HAP-1 (cell line): ENCODE results near the gene HSPA4.
"Not testable (repeated sequence)": the region's sequence is repeated elsewhere in the genome, so short reads cannot be mapped to it uniquely, and the experiment has no call there.

Experiments used
- DNase-seq, 2 experiments: peaks; one replicate each; pipeline ENCODE4 v3.0.0-alpha.2; 2016 to 2020; ENCODE audit warnings: low spot score in 2 of 2
- H3K27me3 ChIP-seq: fragments of 250-450 bp; sonication (Bioruptor Pico); 2 replicates; pipeline ENCODE4 v1.5.1; 2020; ENCODE audit warnings: low read depth, mild to moderate bottlenecking, moderate library complexity
- H3K36me3 ChIP-seq: fragments of 250-450 bp; sonication (Bioruptor Pico); replicated peaks from 2 replicates; pipeline ENCODE4 v1.5.1; 2020; ENCODE audit warnings: mild to moderate bottlenecking
- H3K4me1 ChIP-seq: fragments of 250-450 bp; sonication (Bioruptor Pico); 2 replicates; pipeline ENCODE4 v1.5.1; 2020; ENCODE audit warnings: mild to moderate bottlenecking
- H3K4me3 ChIP-seq: fragments of 250-450 bp; sonication (Bioruptor Pico); 2 replicates; pipeline ENCODE4 v1.5.1; 2020; ENCODE audit warnings: mild to moderate bottlenecking, moderate library complexity
- H3K9me3 ChIP-seq: fragments of 250-450 bp; sonication (Bioruptor Pico); 2 replicates; pipeline ENCODE4 v1.5.1; 2020; ENCODE audit warnings: mild to moderate bottlenecking, moderate library complexity
- in situ Hi-C: fragments of 300-500 bp; cut with MboI; formaldehyde crosslinking; loops from 3 replicates; pipeline ENCODE4 v1.14.3; 2020; ENCODE audit warnings: low sequenced_read_pairs, inconsistent platforms, mixed read lengths

HSPA4 gene

DNA sequence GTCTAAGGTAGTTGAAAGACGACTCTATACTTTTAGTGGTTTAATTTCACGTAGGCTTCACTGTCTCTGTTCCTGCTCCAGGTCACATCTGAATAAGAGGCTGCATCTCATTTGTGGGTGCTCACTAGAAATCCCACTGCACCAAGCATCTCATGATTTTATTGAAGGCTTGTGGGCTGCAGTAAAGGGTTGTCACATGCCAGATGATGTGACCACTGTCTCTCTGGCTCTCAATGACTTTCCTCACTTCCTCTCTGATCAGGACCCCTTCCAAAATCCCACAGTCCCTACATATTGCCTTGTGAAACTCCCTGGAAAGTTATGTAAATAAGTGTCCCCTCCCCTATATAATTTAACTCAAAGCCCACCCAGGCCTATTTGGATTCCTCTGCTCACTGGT is 16.6 kb upstream of the HSPA4 start:
- no peaks in the 10 kb centered on the region for H3K9me3 ChIP-seq
- DNase-seq, result no peak
- H3K4me1 ChIP-seq, result no peaks in the 10 kb centered on the region
- no peaks in the 10 kb centered on the region for H3K27me3 ChIP-seq
- H3K36me3 ChIP-seq, result no peaks in the 10 kb centered on the region
- in situ Hi-C loops, result no loop called here
- H3K4me3 ChIP-seq, result no peak overlapping the region

- in situ Hi-C loops, H3K4me1 ChIP-seq, H3K4me3 ChIP-seq, H3K9me3 ChIP-seq, DNase-seq, H3K36me3 ChIP-seq, H3K27me3 ChIP-seq: not testable (repeated sequence)
Measured at GRCh38 chr5:133036677-133037076, 15.1 kb upstream of the HSPA4 start.

- H3K4me3 ChIP-seq, result no peak overlapping the region
- H3K9me3 ChIP-seq, result no peaks in the 10 kb centered on the region
- in situ Hi-C loops, result no loop called here
- DNase-seq, result no peak
- no peaks in the 10 kb centered on the region for H3K4me1 ChIP-seq
- H3K27me3 ChIP-seq, result no peaks in the 10 kb centered on the region
- no peaks in the 10 kb centered on the region for H3K36me3 ChIP-seq
Measured at GRCh38 chr5:133041157-133041784, 10.5 kb upstream of the HSPA4 start.

GRCh38 chr5:133041910-133042309 is 9.9 kb upstream of the HSPA4 start:
- H3K4me1 ChIP-seq, result no peaks in the 10 kb centered on the region
- no peak for DNase-seq
- H3K27me3 ChIP-seq, result no peaks in the 10 kb centered on the region
- no peaks in the 10 kb centered on the region for H3K36me3 ChIP-seq
- in situ Hi-C loops, result no loop called here
- H3K4me3 ChIP-seq, result no peak overlapping the region
- H3K9me3 ChIP-seq, result no peaks in the 10 kb centered on the region

DNA sequence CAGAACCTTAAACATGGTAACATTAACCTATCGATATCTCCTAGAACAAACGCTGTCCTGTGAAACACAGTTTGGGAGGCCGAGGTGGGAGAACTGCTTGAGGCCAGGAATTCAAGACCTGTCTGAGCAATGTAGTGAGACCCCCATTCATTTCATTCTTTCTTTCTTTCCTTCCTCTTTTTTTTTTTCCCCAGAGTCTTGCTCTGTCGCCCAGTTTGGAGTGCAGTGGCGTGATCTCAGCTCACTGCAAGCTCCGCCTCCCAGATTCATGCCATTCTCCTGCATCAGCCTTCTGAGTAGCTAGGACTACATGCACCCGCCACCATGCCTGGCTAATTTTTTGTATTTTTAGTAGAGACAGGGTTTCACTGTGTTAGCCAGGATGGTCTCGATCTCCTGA is 5.3 kb upstream of the HSPA4 start:
- in situ Hi-C loops, H3K36me3 ChIP-seq, H3K4me3 ChIP-seq, H3K9me3 ChIP-seq, DNase-seq, H3K27me3 ChIP-seq: not testable (repeated sequence)
- peaks cover 10% of the 10 kb centered on the region for H3K4me1 ChIP-seq

DNA sequence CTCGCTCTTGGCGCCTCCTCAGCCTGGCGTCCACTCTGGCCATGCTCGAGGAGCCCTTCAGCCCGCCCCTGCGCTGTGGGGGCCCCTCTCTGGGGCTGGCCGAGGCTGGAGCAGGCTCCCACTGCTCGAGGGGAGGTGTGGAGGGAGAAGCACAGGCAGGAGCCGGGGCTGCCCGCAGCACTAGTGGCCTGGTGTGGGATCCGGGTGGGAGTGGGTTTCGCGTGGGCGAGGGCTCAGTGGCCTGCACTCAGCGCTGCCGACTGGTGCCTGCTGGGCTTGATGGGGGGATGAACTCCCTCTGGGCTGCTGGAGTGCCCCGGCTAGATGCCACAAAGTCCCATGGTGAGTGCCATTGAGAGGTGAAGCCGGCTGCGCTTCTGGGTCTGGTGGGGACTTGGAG is 4.4 kb upstream of the HSPA4 start:
- H3K4me1 ChIP-seq, result peaks cover 10% of the 10 kb centered on the region
- DNase-seq, result no peak
- peaks cover 9% of the 10 kb centered on the region for H3K36me3 ChIP-seq
- in situ Hi-C loops, result no loop called here
- H3K27me3 ChIP-seq, result no peaks in the 10 kb centered on the region
- H3K9me3 ChIP-seq, result no peaks in the 10 kb centered on the region
- H3K4me3 ChIP-seq, result no peak overlapping the region

DNA sequence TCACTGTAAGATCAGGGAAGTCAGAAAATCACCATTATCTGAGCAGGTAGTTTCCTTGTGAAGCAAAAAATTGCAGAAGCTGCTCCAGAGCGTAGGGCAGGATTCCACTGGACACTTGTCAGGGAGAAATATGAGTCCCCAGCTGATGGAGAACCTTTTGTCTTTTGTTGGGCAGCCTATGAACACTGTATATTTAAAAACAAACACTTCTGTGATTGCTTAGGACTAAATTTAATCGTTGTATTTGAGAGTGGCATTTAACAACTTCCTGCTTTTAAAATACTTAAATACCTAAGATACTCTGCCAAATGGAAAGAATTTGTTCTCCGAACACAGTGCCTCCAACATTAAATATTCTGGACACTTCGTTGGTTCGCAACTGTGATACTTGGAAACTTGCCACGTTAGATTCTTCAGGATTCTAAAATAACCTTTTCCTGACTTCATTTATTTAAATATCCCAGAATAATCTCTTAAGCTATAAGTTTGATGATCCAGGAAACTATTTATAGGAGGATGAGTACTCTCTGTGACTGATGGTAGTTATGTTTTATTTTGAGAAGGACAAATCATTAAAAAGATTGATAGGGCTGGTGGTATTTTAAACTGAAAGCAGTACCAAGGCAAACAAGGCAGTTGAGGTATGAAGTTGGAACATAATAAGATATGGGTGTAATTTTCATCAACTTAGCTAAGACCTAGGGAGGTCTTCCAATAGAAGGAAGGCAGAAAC is 2.7 kb upstream of the HSPA4 start:
- no peaks in the 10 kb centered on the region for H3K27me3 ChIP-seq
- peaks cover 12% of the 10 kb centered on the region for H3K36me3 ChIP-seq
- in situ Hi-C loops, result no loop called here
- peaks cover 13% of the 10 kb centered on the region for H3K4me1 ChIP-seq
- H3K9me3 ChIP-seq, result no peaks in the 10 kb centered on the region
- no peak for DNase-seq
- no peak overlapping the region for H3K4me3 ChIP-seq

GRCh38 chr5:133049726-133050048 is 2.1 kb upstream of the HSPA4 start:
- DNase-seq, result no peak
- H3K9me3 ChIP-seq, result no peaks in the 10 kb centered on the region
- peaks cover 16% of the 10 kb centered on the region for H3K4me1 ChIP-seq
- no peak overlapping the region for H3K4me3 ChIP-seq
- in situ Hi-C loops, result no loop called here
- H3K36me3 ChIP-seq, result peaks cover 13% of the 10 kb centered on the region
- H3K27me3 ChIP-seq, result no peaks in the 10 kb centered on the region

GRCh38 chr5:133050521-133050920 is 1.3 kb upstream of the HSPA4 start:
- no peaks in the 10 kb centered on the region for H3K9me3 ChIP-seq
- H3K4me3 ChIP-seq, result peak overlapping the region; percentile 99
- in situ Hi-C loops, result no loop called here
- DNase-seq, result no peak
- peaks cover 19% of the 10 kb centered on the region for H3K4me1 ChIP-seq
- H3K36me3 ChIP-seq, result peaks cover 13% of the 10 kb centered on the region
- H3K27me3 ChIP-seq, result no peaks in the 10 kb centered on the region

GRCh38 chr5:133051061-133051541 is 712 bp upstream of the HSPA4 start:
- peak in 1 of 2 experiments; percentile 35 for DNase-seq
- in situ Hi-C loops, result no loop called here
- Histone ChIP-seq H3K36me3 (peaks cover 13% of the 10 kb centered on the region), H3K27me3 (no peaks in the 10 kb centered on the region), H3K4me3 (peak overlapping the region; percentile 99), H3K4me1 (peaks cover 19% of the 10 kb centered on the region), H3K9me3 (no peaks in the 10 kb centered on the region)

- Histone ChIP-seq H3K4me1 (peaks cover 26% of the 10 kb centered on the region), H3K4me3 (peak overlapping the region; percentile 99), H3K27me3 (no peaks in the 10 kb centered on the region), H3K36me3 (peaks cover 13% of the 10 kb centered on the region), H3K9me3 (no peaks in the 10 kb centered on the region)
- in situ Hi-C loops, result no loop called here
- peak; percentile 12 to 79 for DNase-seq
Measured at GRCh38 chr5:133052317-133053175, 733 bp downstream of the HSPA4 start.

DNA sequence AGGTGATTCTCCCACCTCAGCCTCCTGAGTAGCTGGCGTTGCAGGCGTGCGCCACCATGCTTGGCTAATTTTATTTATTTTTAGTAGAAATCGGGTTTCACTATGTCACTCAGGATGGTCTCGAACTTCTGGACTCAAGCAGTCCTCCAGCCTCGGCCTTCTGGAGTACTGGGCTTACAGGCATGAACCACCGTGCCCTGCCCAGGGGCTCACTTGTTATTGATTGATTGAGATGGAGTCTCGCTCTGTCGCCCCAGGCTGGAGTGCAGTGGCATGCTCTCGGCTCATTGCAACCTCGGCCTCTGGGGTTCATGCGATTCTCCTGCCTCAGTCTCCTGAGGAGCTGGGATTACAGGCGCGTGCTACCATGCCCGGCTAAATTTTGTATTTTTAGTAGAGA is 1.6 kb downstream of the HSPA4 start:
- H3K36me3 ChIP-seq, result peaks cover 13% of the 10 kb centered on the region
- H3K4me1 ChIP-seq, result peaks cover 28% of the 10 kb centered on the region
- no peaks in the 10 kb centered on the region for H3K27me3 ChIP-seq
- H3K4me3 ChIP-seq, result peak overlapping the region; percentile 99
- DNase-seq, result no peak
- no peaks in the 10 kb centered on the region for H3K9me3 ChIP-seq
- in situ Hi-C loops, result no loop called here

- Histone ChIP-seq H3K4me3 (no peak overlapping the region), H3K9me3 (no peaks in the 10 kb centered on the region), H3K27me3 (no peaks in the 10 kb centered on the region), H3K4me1 (peaks cover 26% of the 10 kb centered on the region), H3K36me3 (peaks cover 13% of the 10 kb centered on the region)
- in situ Hi-C loops, result no loop called here
- no peak for DNase-seq
Measured at GRCh38 chr5:133054697-133055471, 3.1 kb downstream of the HSPA4 start.
